ENCODE measurements around the gene NR1I2.
A peak's percentile ranks its signal among the peaks of the same experiment; 100 is the strongest.

The NR1I2 gene

GRCh38 chr3:119781330-119782198, at the start of gene NR1I2:
Gene NR1I2 (plus strand): TSS chr3:119782101.
- ATAC-seq (ENCODE audit: low read depth) (peak; percentile 38), DNase-seq (ENCODE audit: low spot score in 2 of 2) (no peak)
- no peak within 1 kb of the TSS for H3K27ac Mint-ChIP-seq
- no peaks in the 10 kb centered on the region for H3K4me1 Mint-ChIP-seq
- H3K9me3 Mint-ChIP-seq, result peaks cover under 1% of the 10 kb centered on the region
- no peaks in the 10 kb centered on the region for H3K27me3 Mint-ChIP-seq
- H3K4me3 Mint-ChIP-seq, result no peak within 1 kb of the TSS
- no peaks in the 10 kb centered on the region for H3K36me3 Mint-ChIP-seq

GRCh38 chr3:119733812-119734211, 48.1 kb upstream of the NR1I2 start:
- ATAC-seq (ENCODE audit: low read depth) (no peak), DNase-seq (ENCODE audit: low spot score in 2 of 2) (no peak)
- no peaks in the 10 kb centered on the region for H3K9me3 Mint-ChIP-seq
- H3K27ac Mint-ChIP-seq, result no peak overlapping the region
- no peak overlapping the region for H3K4me3 Mint-ChIP-seq
- H3K27me3 Mint-ChIP-seq, result no peaks in the 10 kb centered on the region
- no peaks in the 10 kb centered on the region for H3K36me3 Mint-ChIP-seq
- no peaks in the 10 kb centered on the region for H3K4me1 Mint-ChIP-seq

GRCh38 chr3:119738741-119739140, 43.2 kb upstream of the NR1I2 start:
- Mint-ChIP-seq H3K4me3 (no peak overlapping the region), H3K4me1 (no peaks in the 10 kb centered on the region), H3K9me3 (no peaks in the 10 kb centered on the region), H3K27ac (no peak overlapping the region), H3K36me3 (no peaks in the 10 kb centered on the region), H3K27me3 (peaks cover 3% of the 10 kb centered on the region)
- no peak for ATAC-seq (ENCODE audit: low read depth)
- no peak for DNase-seq (ENCODE audit: low spot score in 2 of 2)

GRCh38 chr3:119741657-119742590, 40.0 kb upstream of the NR1I2 start:
- Mint-ChIP-seq H3K27ac (no peak overlapping the region), H3K9me3 (no peaks in the 10 kb centered on the region), H3K27me3 (peaks cover 7% of the 10 kb centered on the region), H3K4me1 (no peaks in the 10 kb centered on the region), H3K36me3 (no peaks in the 10 kb centered on the region), H3K4me3 (no peak overlapping the region)
- ATAC-seq (ENCODE audit: low read depth), result no peak
- DNase-seq (ENCODE audit: low spot score in 2 of 2), result no peak

- Mint-ChIP-seq H3K4me3 (no peak overlapping the region), H3K4me1 (no peaks in the 10 kb centered on the region), H3K36me3 (no peaks in the 10 kb centered on the region), H3K27ac (no peak overlapping the region), H3K9me3 (no peaks in the 10 kb centered on the region), H3K27me3 (peaks cover 7% of the 10 kb centered on the region)
- DNase-seq (ENCODE audit: low spot score in 2 of 2) (no peak), ATAC-seq (ENCODE audit: low read depth) (no peak)
Measured at GRCh38 chr3:119743921-119744320, 38.0 kb upstream of the NR1I2 start.

- no peak overlapping the region for H3K27ac Mint-ChIP-seq
- ATAC-seq (ENCODE audit: low read depth), result no peak
- peaks cover 10% of the 10 kb centered on the region for H3K27me3 Mint-ChIP-seq
- no peak overlapping the region for H3K4me3 Mint-ChIP-seq
- peaks cover 2% of the 10 kb centered on the region for H3K9me3 Mint-ChIP-seq
- no peaks in the 10 kb centered on the region for H3K36me3 Mint-ChIP-seq
- DNase-seq (ENCODE audit: low spot score in 2 of 2), result no peak
- no peaks in the 10 kb centered on the region for H3K4me1 Mint-ChIP-seq
Measured at GRCh38 chr3:119745942-119746341, 36.0 kb upstream of the NR1I2 start.

GRCh38 chr3:119746423-119746822, 35.5 kb upstream of the NR1I2 start:
- H3K4me3 Mint-ChIP-seq, result no peak overlapping the region
- no peak for ATAC-seq (ENCODE audit: low read depth)

GRCh38 chr3:119747357-119747756, 34.5 kb upstream of the NR1I2 start:
- no peak overlapping the region for H3K4me3 Mint-ChIP-seq
- DNase-seq (ENCODE audit: low spot score in 2 of 2) (no peak), ATAC-seq (ENCODE audit: low read depth) (no peak)
- H3K4me1 Mint-ChIP-seq, result no peaks in the 10 kb centered on the region
- H3K9me3 Mint-ChIP-seq, result peaks cover 2% of the 10 kb centered on the region
- no peaks in the 10 kb centered on the region for H3K36me3 Mint-ChIP-seq
- H3K27ac Mint-ChIP-seq, result no peak overlapping the region
- H3K27me3 Mint-ChIP-seq, result peaks cover 10% of the 10 kb centered on the region

More at GRCh38 chr3:119746423-119746822, 35.5 kb upstream of the NR1I2 start:
- H3K9me3 Mint-ChIP-seq, result peaks cover 2% of the 10 kb centered on the region
- DNase-seq (ENCODE audit: low spot score in 2 of 2), result no peak
- no peaks in the 10 kb centered on the region for H3K4me1 Mint-ChIP-seq
- H3K27ac Mint-ChIP-seq, result no peak overlapping the region
- H3K27me3 Mint-ChIP-seq, result peaks cover 10% of the 10 kb centered on the region
- no peaks in the 10 kb centered on the region for H3K36me3 Mint-ChIP-seq

GRCh38 chr3:119748991-119749390, 32.9 kb upstream of the NR1I2 start:
- Mint-ChIP-seq H3K27ac (no peak overlapping the region), H3K9me3 (peaks cover 5% of the 10 kb centered on the region), H3K36me3 (no peaks in the 10 kb centered on the region), H3K4me3 (no peak overlapping the region), H3K27me3 (peaks cover 8% of the 10 kb centered on the region), H3K4me1 (no peaks in the 10 kb centered on the region)
- no peak for DNase-seq (ENCODE audit: low spot score in 2 of 2)
- ATAC-seq (ENCODE audit: low read depth), result no peak

GRCh38 chr3:119751423-119751822, 30.5 kb upstream of the NR1I2 start:
- Mint-ChIP-seq H3K27me3 (peaks cover 11% of the 10 kb centered on the region), H3K4me1 (no peaks in the 10 kb centered on the region), H3K36me3 (no peaks in the 10 kb centered on the region), H3K4me3 (no peak overlapping the region), H3K9me3 (peaks cover 7% of the 10 kb centered on the region), H3K27ac (no peak overlapping the region)
- DNase-seq (ENCODE audit: low spot score in 2 of 2) (no peak), ATAC-seq (ENCODE audit: low read depth) (no peak)

GRCh38 chr3:119759962-119760361, 21.9 kb upstream of the NR1I2 start:
- Mint-ChIP-seq H3K4me1 (peaks cover 4% of the 10 kb centered on the region), H3K4me3 (no peak overlapping the region), H3K9me3 (peaks cover 9% of the 10 kb centered on the region), H3K27me3 (no peaks in the 10 kb centered on the region), H3K27ac (no peak overlapping the region), H3K36me3 (no peaks in the 10 kb centered on the region)
- no peak for DNase-seq (ENCODE audit: low spot score in 2 of 2)
- no peak for ATAC-seq (ENCODE audit: low read depth)

GRCh38 chr3:119762876-119763275, 19.0 kb upstream of the NR1I2 start:
- Mint-ChIP-seq H3K4me3 (no peak overlapping the region), H3K4me1 (peaks cover 4% of the 10 kb centered on the region), H3K27me3 (peaks cover 1% of the 10 kb centered on the region), H3K9me3 (peaks cover 9% of the 10 kb centered on the region), H3K27ac (no peak overlapping the region), H3K36me3 (no peaks in the 10 kb centered on the region)
- DNase-seq (ENCODE audit: low spot score in 2 of 2) (no peak), ATAC-seq (ENCODE audit: low read depth) (no peak)

GRCh38 chr3:119763466-119763865, 18.4 kb upstream of the NR1I2 start:
- Mint-ChIP-seq H3K4me1 (peaks cover 4% of the 10 kb centered on the region), H3K27me3 (peaks cover 1% of the 10 kb centered on the region)

GRCh38 chr3:119765239-119765638, 16.7 kb upstream of the NR1I2 start:
- DNase-seq (ENCODE audit: low spot score in 2 of 2) (no peak), ATAC-seq (ENCODE audit: low read depth) (no peak)
- H3K27me3 Mint-ChIP-seq, result peaks cover 1% of the 10 kb centered on the region
- H3K4me3 Mint-ChIP-seq, result no peak overlapping the region
- H3K27ac Mint-ChIP-seq, result no peak overlapping the region
- peaks cover 6% of the 10 kb centered on the region for H3K9me3 Mint-ChIP-seq
- H3K36me3 Mint-ChIP-seq, result no peaks in the 10 kb centered on the region
- H3K4me1 Mint-ChIP-seq, result no peaks in the 10 kb centered on the region

More at GRCh38 chr3:119763466-119763865, 18.4 kb upstream of the NR1I2 start:
- ATAC-seq (ENCODE audit: low read depth) (no peak), DNase-seq (ENCODE audit: low spot score in 2 of 2) (no peak)
- Mint-ChIP-seq H3K9me3 (peaks cover 9% of the 10 kb centered on the region), H3K4me3 (no peak overlapping the region), H3K27ac (no peak overlapping the region), H3K36me3 (no peaks in the 10 kb centered on the region)
